H9 (cell line): ENCODE measurements around the gene KRTAP5-10. TPM values are rescaled to one million over a fixed set of nuclear protein-coding genes. Genes with fewer than 3 reads are reported as not detected.
"Not testable (repeated sequence)": the region's sequence is repeated elsewhere in the genome, so short reads cannot be mapped to it uniquely, and the experiment has no call there.

Experiments used
- DNase-seq: peaks from one replicate; pipeline ENCODE4 v3.0.0-alpha.2; 2017
- H2AFZ ChIP-seq: one replicate; pipeline ENCODE4 v1.6.1; 2013; ENCODE audit warnings: mild to moderate bottlenecking, low read length, control low read depth, moderate library complexity
- H2AK5ac ChIP-seq: 2 replicates; pipeline ENCODE4 v1.6.1; 2013; ENCODE audit warnings: low read length, control low read depth, mixed read lengths; ENCODE audit not compliant: insufficient read length
- H2BK120ac ChIP-seq: one replicate; pipeline ENCODE4 v1.6.1; 2013; ENCODE audit warnings: low read depth, mild to moderate bottlenecking, low read length, control low read depth, inconsistent platforms; ENCODE audit not compliant: poor library complexity, severe bottlenecking
- H2BK12ac ChIP-seq: 2 replicates; pipeline ENCODE4 v1.6.1; 2013; ENCODE audit warnings: low read length, control low read depth, mixed read lengths, low read depth; ENCODE audit not compliant: insufficient read length
- H2BK15ac ChIP-seq: 2 replicates; pipeline ENCODE4 v1.6.1; 2013; ENCODE audit warnings: low read depth, low read length, control low read depth
- H2BK20ac ChIP-seq: one replicate; pipeline ENCODE4 v1.6.1; 2013; ENCODE audit warnings: low read depth, mild to moderate bottlenecking, low read length, control low read depth, inconsistent platforms; ENCODE audit not compliant: poor library complexity, severe bottlenecking
- H2BK5ac ChIP-seq: 2 replicates; pipeline ENCODE4 v1.6.1; 2013; ENCODE audit warnings: low read length, control low read depth, mixed read lengths; ENCODE audit not compliant: insufficient read length
- H3K14ac ChIP-seq: 2 replicates; pipeline ENCODE4 v1.6.1; 2013; ENCODE audit warnings: low read length, control low read depth; ENCODE audit not compliant: insufficient read depth
- H3K18ac ChIP-seq: 2 replicates; pipeline ENCODE4 v1.6.1; 2013; ENCODE audit warnings: low read depth, mild to moderate bottlenecking, mixed read lengths, low read length, control low read depth; ENCODE audit not compliant: insufficient read length
- H3K23ac ChIP-seq: 2 replicates; pipeline ENCODE4 v1.6.1; 2013; ENCODE audit warnings: low read length, control low read depth, mixed read lengths, low read depth; ENCODE audit not compliant: insufficient read length
- H3K23me2 ChIP-seq: 2 replicates; pipeline ENCODE4 v1.6.1; 2013; ENCODE audit warnings: low read depth, mild to moderate bottlenecking, mixed read lengths, low read length, control low read depth; ENCODE audit not compliant: insufficient read length, poor library complexity, severe bottlenecking
- H3K27ac ChIP-seq: 2 replicates; pipeline ENCODE4 v1.5.1; 2013; ENCODE audit warnings: low read length, control low read depth, mixed read lengths, low read depth; ENCODE audit not compliant: insufficient read length
- H3K27me3 ChIP-seq: 2 replicates; pipeline ENCODE4 v1.6.1; 2013; ENCODE audit warnings: low read length, control low read depth, inconsistent platforms; ENCODE audit not compliant: insufficient read depth
- H3K4ac ChIP-seq: 2 replicates; pipeline ENCODE4 v1.6.1; 2013; ENCODE audit warnings: low read depth, mild to moderate bottlenecking, control low read depth, inconsistent platforms, low read length, moderate library complexity
- H3K4me1 ChIP-seq: 2 replicates; pipeline ENCODE4 v1.6.1; 2013; ENCODE audit warnings: low read length, control low read depth, inconsistent platforms; ENCODE audit not compliant: insufficient read depth
- H3K4me2 ChIP-seq: 2 replicates; pipeline ENCODE4 v1.6.1; 2013; ENCODE audit warnings: low read length, control low read depth, mixed read lengths; ENCODE audit not compliant: insufficient read length, insufficient read depth
- H3K56ac ChIP-seq: 2 replicates; pipeline ENCODE4 v1.6.1; 2013; ENCODE audit warnings: low read depth, mild to moderate bottlenecking, mixed read lengths, low read length, control low read depth; ENCODE audit not compliant: insufficient read length
- H3K79me1 ChIP-seq: 2 replicates; pipeline ENCODE4 v1.6.1; 2013; ENCODE audit warnings: low read depth, mild to moderate bottlenecking, moderate library complexity, low read length, control low read depth, inconsistent platforms; ENCODE audit not compliant: insufficient read depth, poor library complexity, severe bottlenecking
- H3K79me2 ChIP-seq: 2 replicates; pipeline ENCODE4 v1.6.1; 2013; ENCODE audit warnings: low read length, control low read depth, inconsistent platforms; ENCODE audit not compliant: insufficient read depth
- H3K9ac ChIP-seq: 2 replicates; pipeline ENCODE4 v1.6.1; 2013; ENCODE audit warnings: low read length, control low read depth, mixed read lengths; ENCODE audit not compliant: insufficient read length; ENCODE audit errors: extremely low read depth
- H3K9me3 ChIP-seq: one replicate; pipeline ENCODE4 v1.6.1; 2013; ENCODE audit warnings: low read depth, low read length, inconsistent platforms; ENCODE audit not compliant: control insufficient read depth
- H3T11ph ChIP-seq: one replicate; pipeline ENCODE4 v1.6.1; 2013; ENCODE audit warnings: mild to moderate bottlenecking, low read length, control low read depth, inconsistent platforms
- H4K20me1 ChIP-seq: one replicate; pipeline ENCODE4 v1.6.1; 2013; ENCODE audit not compliant: control insufficient read depth, insufficient read length, insufficient read depth
- H4K5ac ChIP-seq: 2 replicates; pipeline ENCODE4 v1.6.1; 2013; ENCODE audit warnings: low read depth, mild to moderate bottlenecking, mixed read lengths, low read length, control low read depth; ENCODE audit not compliant: insufficient read length
- H4K8ac ChIP-seq: replicated peaks from 2 replicates; pipeline ENCODE4 v1.6.1; 2013; ENCODE audit warnings: low read length, control low read depth, mixed read lengths, low read depth; ENCODE audit not compliant: insufficient read length
- H4K91ac ChIP-seq: 2 replicates; pipeline ENCODE4 v1.6.1; 2013; ENCODE audit warnings: low read depth, mild to moderate bottlenecking, moderate library complexity, mixed read lengths, low read length, control low read depth; ENCODE audit not compliant: insufficient read length
- H3K27ac Mint-ChIP-seq, 3 experiments: 2 replicates in 2 of 3; 3 replicates in 1 of 3; pipeline ENCODE4 v1.8.0; 2020 to 2021; ENCODE audit warnings: mixed read lengths in 3 of 3, mild to moderate bottlenecking in 1 of 3, moderate library complexity in 1 of 3
- H3K27me3 Mint-ChIP-seq: 2 replicates; pipeline ENCODE4 v1.8.0; 2021; ENCODE audit warnings: low read depth, mild to moderate bottlenecking, moderate library complexity, mixed read lengths
- H3K36me3 Mint-ChIP-seq, 3 experiments: 2 replicates in 2 of 3; 3 replicates in 1 of 3; pipeline ENCODE4 v1.8.0; 2020 to 2021; ENCODE audit warnings: low read depth in 3 of 3, mixed read lengths in 3 of 3; ENCODE audit not compliant: insufficient read depth in 1 of 3
- H3K4me1 Mint-ChIP-seq, 2 experiments: 2 replicates each; pipeline ENCODE4 v1.8.0; 2020; ENCODE audit warnings: mixed read lengths in 2 of 2
- H3K4me3 Mint-ChIP-seq, 2 experiments: 2 replicates in 1 of 2; 3 replicates in 1 of 2; pipeline ENCODE4 v1.8.0; 2020 to 2021; ENCODE audit warnings: mild to moderate bottlenecking in 2 of 2, mixed read lengths in 2 of 2, moderate library complexity in 1 of 2
- H3K9me3 Mint-ChIP-seq, 2 experiments: 2 replicates in 1 of 2; 3 replicates in 1 of 2; pipeline ENCODE4 v1.8.0; 2020; ENCODE audit warnings: mild to moderate bottlenecking in 2 of 2, mixed read lengths in 2 of 2, moderate library complexity in 1 of 2
- WGBS: extraction: QIAGEN DNeasy Blood & Tissue Kit; methylation state at CpG from one replicate; pipeline ENCODE4 v1.1.7; 2013; ENCODE audit warnings: missing lambda C conversion rate, low lambda C conversion rate, mixed read lengths; ENCODE audit not compliant: insufficient read length; ENCODE audit errors: extremely low coverage; 5-methylcytosine and 5-hydroxymethylcytosine counted together
- total RNA-seq: library from RNA; stranded (reverse); gene quantifications from 2 replicates; pipeline ENCODE4 v1.2.1, GENCODE V29; 2021

The KRTAP5-10 gene
- total RNA-seq, 1 experiment from 2014 or later = not detected

DNA sequence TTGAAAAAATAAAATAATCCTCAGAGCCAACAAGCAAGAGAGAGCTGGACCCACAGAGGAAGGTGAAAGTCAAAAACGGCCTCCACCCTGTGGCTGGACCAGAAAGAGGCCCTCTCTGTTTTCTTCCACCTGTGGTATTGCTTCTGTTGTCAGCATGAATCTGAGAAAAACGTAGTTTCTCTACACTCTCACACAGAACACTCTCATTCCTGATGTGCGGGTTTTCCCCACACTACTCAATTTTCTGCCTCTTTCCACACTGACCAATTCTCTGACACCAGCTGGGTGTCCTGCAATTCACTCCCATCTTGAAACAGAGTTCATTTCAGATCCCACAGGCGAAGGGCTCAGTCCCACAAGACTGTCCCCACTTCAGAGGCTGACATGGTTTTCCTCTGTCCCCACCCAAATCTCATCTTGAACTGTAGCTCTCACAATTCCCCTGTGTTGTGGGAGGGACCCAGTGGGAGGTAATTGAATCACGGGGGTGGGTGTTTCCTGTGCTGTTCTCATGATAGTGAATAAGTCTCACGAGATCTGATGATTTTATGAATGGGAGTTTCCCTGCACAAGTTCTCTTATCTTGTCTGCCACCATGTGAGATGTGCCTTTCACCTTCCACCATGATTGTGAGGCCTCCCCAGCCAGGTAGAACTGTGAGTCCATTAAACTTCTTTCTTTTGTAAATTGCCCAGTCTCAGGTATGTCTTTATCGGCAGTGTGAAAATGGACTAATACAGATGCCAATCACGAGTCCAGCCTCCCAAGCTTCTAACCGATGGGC lies 24.6 kb upstream of the KRTAP5-10 start:
- not testable (repeated sequence) for H4K91ac ChIP-seq, H3K27ac Mint-ChIP-seq, H3K4me2 ChIP-seq, H2BK20ac ChIP-seq, H3K9me3 Mint-ChIP-seq, H3K14ac ChIP-seq, H3K27me3 ChIP-seq, H3K27ac ChIP-seq, H3K79me2 ChIP-seq, H3K9me3 ChIP-seq, H4K5ac ChIP-seq, H3K4me3 Mint-ChIP-seq, H3K23ac ChIP-seq, H3T11ph ChIP-seq, H2AK5ac ChIP-seq, H3K4me1 ChIP-seq, H4K20me1 ChIP-seq, H3K4ac ChIP-seq, H3K23me2 ChIP-seq, H3K56ac ChIP-seq, H2BK5ac ChIP-seq, H2BK12ac ChIP-seq, H2BK120ac ChIP-seq, H3K9ac ChIP-seq, H2BK15ac ChIP-seq, H3K18ac ChIP-seq, DNase-seq, H2AFZ ChIP-seq, H4K8ac ChIP-seq, H3K79me1 ChIP-seq
- H3K4me1 Mint-ChIP-seq = peaks cover 27 to 28% of the 10 kb centered on the region in 2 experiments
- no CpG with 5 or more reads among the region's 9 CpGs for WGBS
- peaks cover 5 to 17% (median 6%) of the 10 kb centered on the region in 3 experiments; a peak in 6 of 7 replicates for H3K36me3 Mint-ChIP-seq
- H3K27me3 Mint-ChIP-seq = peaks cover 25% of the 10 kb centered on the region
